Measurements from ENCODE around the gene XRRA1. TPM values are rescaled to one million over a fixed set of nuclear protein-coding genes. Genes with fewer than 3 reads are reported as not detected.
A peak's percentile ranks its signal among the peaks of the same experiment; 100 is the strongest.

XRRA1 gene
- total and polyA plus RNA-seq, 4 donors, result 2.4 to 27.8 (median 9.9) TPM

DNA sequence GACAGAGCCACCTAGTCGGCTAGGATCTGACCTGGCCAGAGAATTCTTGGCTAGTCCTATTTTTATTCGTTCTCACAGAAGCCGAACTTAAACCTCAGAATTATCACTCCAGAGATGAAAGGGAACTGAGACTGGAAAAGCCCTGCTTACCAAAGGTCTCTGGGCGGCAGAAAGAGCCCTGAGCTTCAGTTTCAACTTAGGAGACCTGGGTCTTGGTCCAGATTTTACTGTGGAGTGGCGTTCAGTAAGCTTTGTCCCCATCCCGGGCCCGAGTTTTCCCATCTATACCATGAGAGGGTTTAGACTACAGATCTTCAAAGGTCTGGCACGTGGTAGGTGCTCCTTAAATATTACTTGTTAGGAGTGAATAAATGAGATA lies 40.4 kb upstream of the XRRA1 start:
- Histone ChIP-seq H3K4me3 (peak overlapping the region; percentile 74), H3K36me3 (ENCODE audit: control insufficient read depth in 4 of 4, insufficient read depth in 4 of 4, low read length in 4 of 4) (peaks cover 0 to under 1% (median 0%) of the 10 kb centered on the region in 4 donors), H3K27me3 (ENCODE audit: control insufficient read depth in 3 of 3, insufficient read depth in 3 of 3, low read length in 2 of 3) (no peaks in the 10 kb centered on the region), H3K9me3 (ENCODE audit: control insufficient read depth in 4 of 4, insufficient read depth in 3 of 4, low read length in 3 of 4) (no peaks in the 10 kb centered on the region), H3K9ac (ENCODE audit: insufficient read depth in 1 of 2, low read length in 2 of 2) (peak overlapping the region; percentile 69 to 95), H3K27ac (ENCODE audit: low read depth in 1 of 2, low read length in 1 of 2) (peak overlapping the region; percentile 83 to 84), H3K4me1 (ENCODE audit: control insufficient read depth in 5 of 5, insufficient read depth in 5 of 5, low read length in 5 of 5) (peaks cover 0 to 6% (median 3%) of the 10 kb centered on the region in 5 donors)
- no peak for ATAC-seq (ENCODE audit: insufficient read depth, low FRiP score)
- TF ChIP-seq, protein P1, sequence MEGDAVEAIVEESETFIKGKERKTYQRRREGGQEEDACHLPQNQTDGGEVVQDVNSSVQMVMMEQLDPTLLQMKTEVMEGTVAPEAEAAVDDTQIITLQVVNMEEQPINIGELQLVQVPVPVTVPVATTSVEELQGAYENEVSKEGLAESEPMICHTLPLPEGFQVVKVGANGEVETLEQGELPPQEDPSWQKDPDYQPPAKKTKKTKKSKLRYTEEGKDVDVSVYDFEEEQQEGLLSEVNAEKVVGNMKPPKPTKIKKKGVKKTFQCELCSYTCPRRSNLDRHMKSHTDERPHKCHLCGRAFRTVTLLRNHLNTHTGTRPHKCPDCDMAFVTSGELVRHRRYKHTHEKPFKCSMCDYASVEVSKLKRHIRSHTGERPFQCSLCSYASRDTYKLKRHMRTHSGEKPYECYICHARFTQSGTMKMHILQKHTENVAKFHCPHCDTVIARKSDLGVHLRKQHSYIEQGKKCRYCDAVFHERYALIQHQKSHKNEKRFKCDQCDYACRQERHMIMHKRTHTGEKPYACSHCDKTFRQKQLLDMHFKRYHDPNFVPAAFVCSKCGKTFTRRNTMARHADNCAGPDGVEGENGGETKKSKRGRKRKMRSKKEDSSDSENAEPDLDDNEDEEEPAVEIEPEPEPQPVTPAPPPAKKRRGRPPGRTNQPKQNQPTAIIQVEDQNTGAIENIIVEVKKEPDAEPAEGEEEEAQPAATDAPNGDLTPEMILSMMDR (IDR thresholded peaks at IDR 0.05; ENCODE audit: control extremely low read depth, extremely low read depth), result no peak
- peak in 1 of 3 donors; percentile 16 for DNase-seq
- WGBS, 2 donors, result 5% methylated on average over 8 of the region's 8 CpGs

DNA sequence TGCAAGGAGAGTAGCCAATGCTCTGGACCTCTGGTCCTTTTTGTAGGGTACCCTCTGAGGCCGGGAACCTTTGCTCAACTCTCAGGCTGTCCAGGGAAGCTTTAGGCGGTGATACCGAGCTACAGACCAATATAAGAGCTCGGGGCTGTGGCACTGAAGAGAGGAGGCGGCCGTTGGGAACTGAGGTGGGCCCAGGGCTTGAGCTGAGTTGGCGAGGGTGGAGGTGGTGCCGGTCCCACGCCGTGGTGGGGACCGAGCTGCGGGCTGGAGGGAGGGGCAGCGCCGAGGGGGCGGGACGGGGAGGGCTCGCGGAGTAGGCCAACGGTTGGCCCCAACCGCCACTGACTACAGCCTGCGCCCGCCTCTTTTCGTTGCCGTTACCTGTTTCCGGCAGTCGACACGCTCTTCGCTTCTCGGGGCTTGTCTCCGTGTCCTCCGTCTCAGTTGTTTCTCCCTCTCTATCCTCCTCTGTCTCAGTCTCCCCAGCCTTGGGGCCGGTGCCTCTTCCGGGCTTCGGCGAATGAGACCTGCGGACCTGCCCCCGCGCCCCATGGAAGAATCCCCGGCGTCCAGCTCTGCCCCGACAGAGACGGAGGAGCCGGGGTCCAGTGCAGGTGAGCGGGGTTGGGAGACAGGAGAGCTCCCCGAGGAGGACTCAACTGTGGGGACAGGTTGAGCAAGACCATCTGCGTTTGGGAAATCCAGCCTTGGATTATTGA lies 39.8 kb upstream of the XRRA1 start, which contains the start of gene NEU3:
TSS of gene NEU3 (plus strand) at position 393 of the 719 bp plus-strand sequence. CDS start at position 521, 128 bp downstream.
- H3K4me1 ChIP-seq (ENCODE audit: control insufficient read depth in 5 of 5, insufficient read depth in 5 of 5, low read length in 5 of 5), result peaks cover 0 to 6% (median 3%) of the 10 kb centered on the region in 5 donors
- 1% methylated on average over 46 of the region's 46 CpGs for WGBS, 2 donors
- TF ChIP-seq, protein P1 (IDR thresholded peaks at IDR 0.05; ENCODE audit: control extremely low read depth, extremely low read depth), result no peak
- H3K27ac ChIP-seq (ENCODE audit: low read depth in 1 of 2, low read length in 1 of 2), result peak within 1 kb of the TSS; percentile 83 to 84
- DNase-seq (peak; percentile 73 to 80 (median 76)), ATAC-seq (ENCODE audit: insufficient read depth, low FRiP score) (peak; percentile 96)
- H3K9me3 ChIP-seq (ENCODE audit: control insufficient read depth in 4 of 4, insufficient read depth in 3 of 4, low read length in 3 of 4), result no peaks in the 10 kb centered on the region
- peak within 1 kb of the TSS; percentile 74 for H3K4me3 ChIP-seq
- H3K27me3 ChIP-seq (ENCODE audit: control insufficient read depth in 3 of 3, insufficient read depth in 3 of 3, low read length in 2 of 3), result no peaks in the 10 kb centered on the region
- peak within 1 kb of the TSS; percentile 69 to 95 for H3K9ac ChIP-seq (ENCODE audit: insufficient read depth in 1 of 2, low read length in 2 of 2)
- peaks cover 0 to 1% (median 0%) of the 10 kb centered on the region in 4 donors for H3K36me3 ChIP-seq (ENCODE audit: control insufficient read depth in 4 of 4, insufficient read depth in 4 of 4, low read length in 4 of 4)

DNA sequence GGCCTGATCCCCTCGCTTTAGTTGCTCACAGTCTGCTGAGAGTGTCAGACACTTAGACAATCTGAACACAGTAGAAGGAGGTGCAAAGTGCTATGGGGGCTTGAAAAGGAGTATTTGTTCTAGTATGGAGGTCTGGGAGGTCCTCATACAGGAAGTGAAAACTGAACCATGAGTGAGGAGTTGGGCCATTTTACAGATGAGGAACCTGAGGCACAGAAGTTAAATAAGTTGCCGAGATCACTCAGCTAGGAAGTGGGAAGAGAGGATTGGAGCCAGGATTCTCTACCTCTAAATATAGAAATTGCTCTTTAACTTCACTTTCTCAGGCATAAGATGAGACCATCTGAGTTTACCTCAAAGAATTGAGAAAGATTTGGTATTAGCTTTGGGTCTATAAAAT lies 35.8 kb upstream of the XRRA1 start:
- TF ChIP-seq, protein P1 (IDR thresholded peaks at IDR 0.05; ENCODE audit: control extremely low read depth, extremely low read depth), result no peak

More for the DNA sequence above, 35.8 kb upstream of the XRRA1 start:
- Histone ChIP-seq H3K36me3 (ENCODE audit: control insufficient read depth in 4 of 4, insufficient read depth in 4 of 4, low read length in 4 of 4) (peaks cover 0 to 5% (median 1%) of the 10 kb centered on the region in 4 donors), H3K9me3 (ENCODE audit: control insufficient read depth in 4 of 4, insufficient read depth in 3 of 4, low read length in 3 of 4) (no peaks in the 10 kb centered on the region), H3K4me3 (no peak overlapping the region), H3K27ac (ENCODE audit: low read depth in 1 of 2, low read length in 1 of 2) (no peak overlapping the region), H3K27me3 (ENCODE audit: control insufficient read depth in 3 of 3, insufficient read depth in 3 of 3, low read length in 2 of 3) (no peaks in the 10 kb centered on the region), H3K9ac (ENCODE audit: insufficient read depth in 1 of 2, low read length in 2 of 2) (no peak overlapping the region), H3K4me1 (ENCODE audit: control insufficient read depth in 5 of 5, insufficient read depth in 5 of 5, low read length in 5 of 5) (peaks cover 0 to 5% (median 3%) of the 10 kb centered on the region in 5 donors)
- WGBS, 2 donors, result 85 to 87% methylated on average over 2 of the region's 2 CpGs
- ATAC-seq (ENCODE audit: insufficient read depth, low FRiP score) (no peak), DNase-seq (no peak)
